UCSD-AML1 (cell line): Measurements from ENCODE around the gene FILIP1L.

Source experiments
- DNase-seq: peaks from one replicate; lab custom pipeline; 2025; ENCODE audit not compliant: unreplicated experiment; lab: John Stamatoyannopoulos, UW

Gene FILIP1L

DNA sequence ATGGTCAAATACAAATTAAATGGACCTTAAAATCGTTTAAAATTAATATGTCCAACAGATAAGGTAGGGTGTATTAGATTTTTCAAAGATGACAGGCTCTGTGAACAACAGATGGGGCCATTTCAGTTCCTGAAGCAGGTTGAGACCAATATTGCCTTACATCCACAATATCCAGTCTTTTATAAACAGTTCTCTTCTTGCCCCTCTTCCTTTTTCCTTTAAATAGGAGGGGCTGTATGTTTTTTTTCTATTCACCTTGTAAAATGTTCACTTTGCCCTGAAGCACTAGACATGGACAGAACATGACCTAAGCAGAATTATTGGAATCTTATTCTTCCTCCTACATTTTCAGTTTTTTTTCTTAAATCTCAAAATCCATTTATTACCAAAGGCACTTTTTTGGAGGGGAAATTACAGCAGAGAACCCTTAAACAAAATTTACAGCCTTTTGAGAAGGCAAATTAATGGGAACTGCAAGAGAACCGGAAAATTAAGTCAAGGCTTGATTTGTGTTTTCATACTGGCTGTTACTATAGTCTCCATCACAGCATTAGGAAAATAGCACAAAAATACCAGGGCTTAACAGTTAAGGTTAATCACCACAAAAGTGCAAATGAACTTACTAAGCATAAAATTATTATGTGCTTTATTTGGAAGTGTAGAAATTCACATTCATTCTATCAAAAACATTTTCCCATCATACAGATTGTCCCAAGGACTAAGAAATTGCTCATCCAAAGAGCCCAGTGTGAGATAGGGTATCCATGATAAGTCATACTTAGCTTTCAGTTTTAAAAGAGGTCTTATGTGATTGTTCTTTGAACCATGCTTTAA lies 240.8 kb downstream of the FILIP1L start:
- no peak for DNase-seq

GRCh38 chr3:99872923-99873254 lies 241.4 kb downstream of the FILIP1L start:
- no peak for DNase-seq

DNA sequence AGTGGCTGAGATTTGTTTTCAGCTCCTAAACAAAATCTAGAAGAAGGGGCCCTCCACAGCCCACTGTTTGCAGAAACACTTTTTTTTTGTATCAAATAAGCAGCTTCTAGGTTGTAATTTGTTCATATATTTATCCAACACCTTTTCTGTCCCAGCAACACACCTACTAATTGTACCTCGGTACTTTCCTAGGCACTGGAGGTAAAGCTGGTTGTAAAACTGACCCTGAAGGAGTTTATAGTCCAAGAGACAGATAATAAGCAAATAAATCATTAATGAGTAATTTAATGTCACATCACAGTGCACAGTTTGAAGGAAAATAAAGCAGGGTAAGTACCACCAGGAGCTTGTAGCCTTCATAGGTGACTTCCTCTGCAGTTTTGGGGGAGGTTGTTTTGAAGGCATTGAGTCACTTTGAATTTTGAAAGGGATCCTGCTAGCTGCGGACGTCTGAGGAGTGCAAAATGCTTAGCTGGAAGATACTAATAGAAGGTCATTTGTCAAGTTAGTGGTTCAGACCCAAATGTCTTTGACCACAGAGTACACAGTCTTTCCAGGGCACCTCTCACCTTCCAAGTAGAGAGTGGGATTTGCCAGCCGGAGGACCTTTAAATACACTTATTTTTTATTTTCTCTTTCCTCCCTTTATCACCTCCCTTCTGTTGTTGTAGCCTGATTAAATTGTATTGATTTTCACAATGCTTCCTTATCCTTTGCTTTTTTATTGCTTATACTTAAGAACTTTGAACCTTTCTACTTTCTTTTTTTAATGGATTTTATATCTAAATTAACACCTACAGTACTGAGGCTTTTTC lies 242.9 kb downstream of the FILIP1L start:
- DNase-seq: no peak

GRCh38 chr3:99870712-99871111 lies 243.6 kb downstream of the FILIP1L start:
- no peak for DNase-seq

GRCh38 chr3:99869621-99870020 lies 244.7 kb downstream of the FILIP1L start:
- no peak for DNase-seq

GRCh38 chr3:99868311-99868646 lies 246.0 kb downstream of the FILIP1L start:
- no peak for DNase-seq

GRCh38 chr3:99867594-99868310 lies 246.5 kb downstream of the FILIP1L start:
- DNase-seq: no peak

GRCh38 chr3:99866261-99866761 lies 248.0 kb downstream of the FILIP1L start:
- no peak for DNase-seq

GRCh38 chr3:99865321-99865720 lies 249.0 kb downstream of the FILIP1L start:
- no peak for DNase-seq

DNA sequence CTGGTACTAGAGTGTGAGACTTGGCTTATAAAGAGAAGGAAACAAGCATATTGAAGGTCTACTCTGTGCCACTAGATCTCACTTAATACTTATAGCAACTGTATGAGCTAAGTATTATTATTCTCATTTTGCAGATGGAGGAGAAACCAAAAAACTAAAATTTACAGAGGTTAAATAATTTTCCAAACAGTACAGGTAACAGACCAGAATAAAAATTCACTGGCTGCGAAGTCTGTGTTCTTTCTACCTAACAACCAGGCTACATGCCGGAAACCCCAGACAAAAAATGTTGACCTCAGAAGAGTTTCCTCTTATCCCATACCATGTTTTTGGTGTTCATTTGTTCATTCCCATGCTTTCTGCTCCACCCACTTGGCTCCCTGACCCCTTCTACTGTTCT lies 250.0 kb downstream of the FILIP1L start:
- no peak for DNase-seq

GRCh38 chr3:99863588-99863987 lies 250.7 kb downstream of the FILIP1L start:
- DNase-seq: no peak

- DNase-seq: no peak
These were observed 251.3 kb downstream of the FILIP1L start for GRCh38 chr3:99863002-99863401.

DNA sequence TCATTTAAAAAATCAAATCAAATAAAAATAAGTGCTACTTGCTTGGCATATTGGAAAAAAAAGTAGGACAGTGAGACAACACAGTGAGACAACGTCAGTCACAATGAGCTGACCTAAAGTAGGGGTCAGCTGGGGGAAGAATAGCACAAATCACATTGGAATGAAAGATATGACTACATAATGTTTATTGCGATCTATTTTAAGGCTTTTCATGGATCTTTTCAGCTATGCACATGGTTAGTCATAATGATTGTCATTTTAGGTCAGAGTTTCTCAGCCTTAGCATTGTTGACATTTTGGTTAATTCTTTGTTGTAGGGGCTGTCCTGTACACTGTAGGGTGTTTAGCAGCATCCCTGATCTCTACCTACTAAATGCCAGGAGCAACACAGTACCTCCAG lies 252.1 kb downstream of the FILIP1L start:
- DNase-seq: no peak

DNA sequence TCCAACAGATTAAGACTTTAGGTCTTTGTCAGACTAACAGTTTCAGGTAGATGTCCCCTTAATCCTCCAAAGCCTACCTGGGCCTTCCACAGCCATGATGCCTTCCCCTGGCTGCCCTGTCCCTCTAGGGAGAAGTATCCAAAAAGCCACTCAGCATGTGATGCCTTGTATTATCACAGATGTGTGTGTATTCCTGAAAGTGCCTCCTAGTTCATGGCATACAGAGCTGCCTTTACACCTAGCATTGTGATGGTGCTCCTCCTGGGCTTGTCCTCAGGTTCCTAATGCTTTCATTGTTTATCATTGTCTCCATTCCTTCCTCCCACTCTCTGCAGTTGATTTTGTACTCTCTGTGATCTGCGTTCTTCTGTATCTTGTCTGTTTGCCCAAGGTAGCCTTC lies 253.1 kb downstream of the FILIP1L start:
- DNase-seq: no peak

- DNase-seq: no peak
These were observed 254.5 kb downstream of the FILIP1L start for GRCh38 chr3:99859825-99860224.

GRCh38 chr3:99858469-99858868 lies 255.8 kb downstream of the FILIP1L start:
- no peak for DNase-seq

DNA sequence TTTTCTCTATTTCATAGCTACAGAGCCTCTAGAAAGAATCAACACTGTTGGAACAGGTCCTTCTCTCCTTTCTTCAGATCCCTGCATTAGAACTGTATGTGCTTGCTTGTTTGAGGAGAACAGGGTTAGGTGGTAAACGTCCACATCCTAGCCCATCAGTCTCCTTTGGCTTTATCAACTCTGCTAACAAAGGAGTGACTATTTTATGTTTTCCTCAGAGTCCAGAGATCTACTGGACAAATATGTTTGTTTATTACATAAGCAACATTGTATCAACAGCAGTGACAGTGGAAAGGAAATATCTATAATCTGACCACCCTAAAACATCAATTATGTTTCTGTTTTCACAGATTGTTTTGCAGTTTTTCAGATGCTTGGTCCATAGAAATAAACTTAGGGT lies 257.0 kb downstream of the FILIP1L start:
- no peak for DNase-seq

DNA sequence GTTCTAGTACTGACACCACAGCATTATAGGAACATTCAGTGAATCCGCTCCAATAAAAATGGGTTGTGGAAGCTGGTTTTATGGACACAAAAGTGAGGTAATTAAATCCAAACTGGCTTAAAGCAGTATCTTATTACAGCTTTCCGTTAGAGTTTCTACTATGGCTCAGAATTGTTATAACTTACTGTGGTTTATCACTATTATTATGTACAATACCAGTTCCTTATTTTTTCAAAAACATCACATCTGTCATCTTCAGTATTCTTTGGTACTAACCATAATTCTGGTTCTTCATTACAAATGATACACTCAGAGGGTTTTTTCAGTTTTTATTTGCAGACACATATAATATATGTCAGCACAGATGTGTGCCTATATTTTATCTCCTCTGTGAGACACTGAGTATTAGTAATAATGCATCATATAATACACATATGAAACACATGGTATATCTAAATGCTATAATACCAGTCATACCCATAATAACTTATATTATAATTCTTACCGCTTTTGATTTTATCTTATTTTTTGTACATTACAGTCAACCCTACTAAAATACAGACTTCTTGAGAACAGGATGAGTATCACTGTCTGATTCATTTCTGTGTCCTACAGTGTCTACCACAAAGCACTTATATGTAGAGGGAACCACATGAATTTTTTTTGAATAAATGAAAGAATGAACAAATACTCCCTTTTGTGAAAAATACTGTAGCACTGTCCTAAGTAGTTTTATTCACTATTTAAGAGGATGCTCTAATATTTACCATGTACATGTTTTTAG lies 257.7 kb downstream of the FILIP1L start:
- no peak for DNase-seq

GRCh38 chr3:99855900-99856299 lies 258.4 kb downstream of the FILIP1L start:
- no peak for DNase-seq

DNA sequence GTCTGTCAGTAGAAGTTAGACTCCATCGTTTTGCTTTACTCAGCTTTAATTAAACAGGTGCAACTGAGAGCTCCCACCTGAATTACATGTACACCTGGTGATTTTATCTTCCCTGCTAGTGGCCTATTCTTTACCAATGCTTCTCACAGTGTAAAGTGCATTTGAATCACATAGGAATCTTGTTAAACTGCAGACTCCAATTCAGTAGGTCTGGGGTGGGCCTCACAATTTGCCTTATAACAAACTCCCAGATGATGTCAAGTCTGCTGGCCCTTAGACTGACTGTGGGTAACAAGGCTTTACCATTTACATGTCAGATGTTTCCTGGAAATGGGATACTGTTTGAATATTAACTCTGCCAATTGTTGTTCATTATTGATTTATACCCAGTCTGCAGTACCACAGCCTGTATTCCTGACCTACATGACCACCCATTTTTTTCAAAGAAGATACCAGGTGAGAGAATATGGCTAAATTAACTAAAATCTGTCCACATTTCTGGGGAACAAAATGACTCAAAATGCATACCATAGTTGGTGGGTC lies 259.5 kb downstream of the FILIP1L start:
- DNase-seq: no peak

GRCh38 chr3:99852851-99853250 lies 261.4 kb downstream of the FILIP1L start:
- DNase-seq: no peak
